SKM-1 treated with dmso at 0.1 percent for 144 hours (cell line): ENCODE results near the gene HBQ1.
"Not testable (repeated sequence)": the region's sequence is repeated elsewhere in the genome, so short reads cannot be mapped to it uniquely, and the experiment has no call there.

Source experiments
- DNase-seq: peaks from one replicate; lab custom pipeline; 2025; ENCODE audit not compliant: unreplicated experiment; lab: John Stamatoyannopoulos, UW

Gene HBQ1

DNA sequence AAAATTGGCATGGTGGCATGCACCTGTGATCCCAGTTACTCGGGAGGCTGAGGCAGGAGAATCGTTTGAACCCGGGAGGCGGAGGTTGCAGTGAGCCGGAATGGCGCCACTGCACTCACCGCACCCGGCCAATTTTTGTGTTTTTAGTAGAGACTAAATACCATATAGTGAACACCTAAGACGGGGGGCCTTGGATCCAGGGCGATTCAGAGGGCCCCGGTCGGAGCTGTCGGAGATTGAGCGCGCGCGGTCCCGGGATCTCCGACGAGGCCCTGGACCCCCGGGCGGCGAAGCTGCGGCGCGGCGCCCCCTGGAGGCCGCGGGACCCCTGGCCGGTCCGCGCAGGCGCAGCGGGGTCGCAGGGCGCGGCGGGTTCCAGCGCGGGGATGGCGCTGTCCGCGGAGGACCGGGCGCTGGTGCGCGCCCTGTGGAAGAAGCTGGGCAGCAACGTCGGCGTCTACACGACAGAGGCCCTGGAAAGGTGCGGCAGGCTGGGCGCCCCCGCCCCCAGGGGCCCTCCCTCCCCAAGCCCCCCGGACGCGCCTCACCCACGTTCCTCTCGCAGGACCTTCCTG, at the start of gene HBQ1:
Gene HBQ1, plus strand, starts transcription at position 359 of the 575 bp plus-strand sequence. Its CDS starts 28 bp downstream, at position 387.
- no peak for DNase-seq

DNA sequence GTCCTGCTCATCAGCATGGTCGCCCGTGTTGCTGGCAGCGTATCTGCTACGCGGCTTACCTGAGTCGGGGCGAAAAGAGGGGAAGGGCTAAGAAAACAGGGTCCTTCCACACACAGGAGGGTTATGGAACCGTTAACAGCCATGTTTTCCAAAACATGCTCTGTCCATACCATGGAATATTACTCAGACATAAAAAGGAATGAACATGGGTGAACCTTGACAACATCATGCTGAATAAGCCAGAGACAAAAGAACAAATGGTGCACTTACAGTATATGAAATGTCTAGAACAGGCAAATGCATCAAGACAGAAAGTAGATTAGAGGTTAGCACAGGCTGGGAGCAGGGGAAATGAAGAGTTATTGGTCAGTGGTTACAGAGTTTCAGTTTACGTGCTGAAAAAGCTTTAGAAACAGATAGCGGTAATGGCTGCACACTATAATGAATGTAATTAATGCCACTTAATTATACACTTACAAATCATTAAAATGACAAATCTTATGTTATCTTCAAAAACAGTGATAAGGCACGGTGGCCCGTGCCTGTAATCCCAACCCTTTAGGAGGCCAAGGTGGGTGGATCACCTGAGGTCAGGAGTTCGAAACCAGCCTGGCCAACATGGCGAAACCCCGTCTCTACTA, 49.6 kb upstream of the HBQ1 start:
- DNase-seq = no peak

DNA sequence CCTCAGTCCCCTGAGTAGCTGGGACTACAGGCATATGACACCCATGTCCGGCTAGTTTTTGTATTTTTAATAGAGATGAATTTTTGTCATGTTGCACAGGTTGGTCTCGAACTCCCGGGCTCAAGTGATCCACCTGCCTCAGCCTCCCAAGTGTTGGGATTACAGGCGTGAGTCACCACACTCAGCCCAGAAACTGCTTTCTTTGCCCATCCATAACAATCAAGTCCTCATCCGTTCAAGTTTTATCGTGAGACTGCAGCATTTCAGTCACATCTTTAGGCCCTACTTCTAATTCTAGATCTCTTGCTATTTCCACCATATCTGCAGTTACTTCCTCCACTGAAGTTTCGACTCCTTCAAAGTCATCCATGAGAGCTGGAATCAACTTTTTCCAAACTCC, 48.1 kb upstream of the HBQ1 start:
- no peak for DNase-seq

DNA sequence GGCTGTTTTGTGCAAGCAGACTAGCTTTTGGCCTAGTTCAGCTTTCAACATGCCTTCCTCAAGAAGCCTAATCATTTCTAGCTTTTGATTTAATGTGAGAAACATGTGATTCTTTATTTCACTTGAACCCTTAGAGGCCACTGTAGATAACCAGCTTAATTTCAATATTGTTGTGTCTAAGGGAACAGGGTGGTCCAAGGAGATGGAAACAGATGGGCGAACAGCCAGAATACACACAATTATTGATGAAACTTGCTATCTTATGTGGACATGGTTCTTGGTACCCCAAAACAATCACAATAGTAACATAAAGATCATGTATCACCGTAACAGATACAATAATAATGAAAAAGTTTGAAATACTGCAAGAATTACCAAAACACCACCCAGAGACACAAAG, 46.5 kb upstream of the HBQ1 start:
- no peak for DNase-seq

DNA sequence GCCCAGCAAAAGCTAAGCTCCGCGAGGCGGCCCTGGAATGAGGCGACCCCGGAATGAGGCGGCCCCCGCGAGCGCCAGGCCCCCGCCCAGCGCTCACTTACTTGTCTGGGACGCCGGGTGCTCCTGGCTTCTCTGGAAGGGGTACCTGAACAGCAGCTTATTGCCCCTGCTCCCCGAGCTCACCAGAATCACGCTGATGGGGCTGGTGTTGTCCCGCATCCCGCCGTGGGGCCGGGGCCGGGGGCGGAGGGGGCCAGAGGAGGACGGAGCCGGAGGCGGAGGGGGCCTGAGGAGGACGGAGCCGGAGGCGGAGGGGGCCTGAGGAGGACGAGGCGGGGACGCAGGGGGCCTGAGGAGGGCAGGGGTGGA, 42.2 kb upstream of the HBQ1 start:
- no peak for DNase-seq

DNA sequence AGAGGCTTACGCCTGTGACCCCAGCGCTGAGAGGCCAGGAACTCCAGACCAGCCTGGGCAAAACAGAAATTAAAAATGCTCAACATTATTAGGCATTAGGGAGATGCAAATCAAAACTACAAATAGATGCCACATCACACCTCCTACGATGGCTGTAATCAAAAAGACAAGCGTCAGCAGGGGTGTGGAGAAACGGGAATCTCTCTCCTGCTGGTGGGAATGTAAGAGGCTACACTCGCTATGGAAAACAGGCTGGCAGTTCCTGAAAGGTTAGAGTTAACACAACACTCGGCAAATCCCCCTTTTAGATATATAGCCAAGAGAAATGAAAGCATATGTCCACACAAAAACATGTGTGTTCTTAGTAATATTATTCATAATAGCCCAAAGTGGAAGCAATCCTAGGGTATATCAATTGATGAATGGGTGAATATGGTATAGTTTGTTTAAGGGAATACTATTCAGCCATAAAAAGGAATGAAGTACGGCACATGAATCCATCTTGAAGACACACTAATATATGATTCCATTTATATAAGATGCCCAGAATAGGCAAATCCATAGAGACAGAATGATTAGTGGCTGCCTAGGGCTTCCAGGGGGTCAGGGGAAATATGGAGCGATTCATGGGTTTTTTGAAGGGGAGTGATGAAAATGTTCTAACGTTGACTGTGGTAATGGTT, 39.9 kb upstream of the HBQ1 start:
- DNase-seq = no peak

DNA sequence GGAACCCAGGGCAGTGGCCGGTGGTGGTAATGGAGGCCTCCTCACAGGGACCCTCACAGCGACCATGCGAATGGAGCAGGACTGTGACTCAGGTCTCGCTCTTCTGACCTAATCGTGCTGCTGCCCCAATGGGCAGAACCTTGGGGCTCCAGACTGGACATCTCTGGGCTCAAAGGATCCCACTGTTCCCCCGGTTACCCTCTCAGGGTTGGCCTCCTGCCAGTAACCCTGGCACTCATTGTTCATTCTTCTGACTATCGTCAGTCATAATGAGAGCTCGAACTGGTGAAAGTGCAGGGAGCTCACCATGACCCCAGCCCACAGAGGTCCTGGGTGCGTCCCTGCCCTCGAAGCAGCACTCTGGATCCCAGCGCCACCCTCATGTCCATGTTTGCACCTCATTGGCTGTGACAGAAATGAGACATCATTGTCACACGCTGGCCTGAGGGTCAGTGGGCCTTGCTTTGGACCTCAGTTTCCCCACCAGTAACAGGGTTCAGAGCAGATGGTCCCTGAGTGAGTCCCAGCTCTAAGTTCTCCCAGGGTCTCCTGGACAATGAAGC, 37.8 kb upstream of the HBQ1 start:
- DNase-seq = no peak

DNA sequence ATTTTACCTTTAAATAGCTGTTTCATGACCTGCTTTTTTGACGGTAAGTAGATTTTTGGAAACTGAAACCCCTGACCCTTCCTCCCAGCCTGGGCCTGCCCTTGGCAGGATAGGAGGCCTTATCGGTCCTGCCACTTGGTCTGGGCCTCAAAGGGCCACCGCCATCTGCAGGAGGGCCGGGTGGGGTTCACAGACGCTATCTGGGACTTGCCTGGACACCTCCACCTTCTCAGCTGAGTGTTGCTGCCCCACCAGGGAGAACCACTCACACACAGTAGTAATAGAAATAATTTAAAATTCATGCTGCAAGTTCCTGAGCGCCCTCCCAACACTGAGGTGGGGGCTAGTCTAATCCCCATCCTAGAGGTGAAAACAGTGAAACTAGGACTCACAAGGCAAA, 37.2 kb upstream of the HBQ1 start:
- no peak for DNase-seq

DNA sequence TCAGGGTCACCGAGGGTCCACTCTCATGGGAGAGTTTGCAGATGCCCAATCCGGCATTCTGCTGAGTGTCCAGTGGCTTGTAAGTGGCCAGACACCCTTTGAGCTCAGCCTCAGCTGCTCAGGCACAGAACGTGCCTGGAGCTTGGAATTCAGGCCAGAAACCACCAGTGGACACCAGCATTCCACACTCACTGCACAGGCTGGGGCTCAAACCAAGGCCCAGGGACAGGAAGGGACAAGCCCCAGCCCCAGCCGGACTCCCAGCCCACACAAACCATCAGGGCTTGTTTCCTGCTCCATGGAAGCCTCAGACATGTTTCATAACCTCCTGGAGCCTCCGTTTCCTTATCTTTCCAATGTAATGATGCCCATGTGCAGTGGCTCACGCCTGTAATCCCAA, 36.8 kb upstream of the HBQ1 start:
- no peak for DNase-seq

DNA sequence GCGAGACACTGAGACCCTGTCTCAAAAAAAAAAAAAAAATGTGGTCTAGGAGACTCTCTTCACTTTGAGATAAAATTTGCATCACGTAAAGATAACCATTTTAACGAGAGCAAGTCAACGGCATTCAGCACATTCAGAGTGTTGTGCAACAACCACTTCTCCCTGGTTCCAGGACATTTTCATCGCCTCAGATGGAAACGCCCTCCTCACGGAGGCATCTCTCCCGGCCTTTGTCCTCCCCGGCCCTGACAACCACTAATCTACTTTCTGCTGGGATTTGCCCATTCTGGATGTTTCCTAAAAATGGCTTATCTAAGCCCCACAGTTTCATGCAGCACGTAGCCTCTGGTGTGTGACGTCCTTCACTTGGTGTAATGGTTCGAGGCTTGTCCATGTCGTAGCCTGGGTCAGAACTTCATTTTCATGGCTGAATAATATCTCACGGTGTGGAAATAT, 35.4 kb upstream of the HBQ1 start:
- DNase-seq = no peak

DNA sequence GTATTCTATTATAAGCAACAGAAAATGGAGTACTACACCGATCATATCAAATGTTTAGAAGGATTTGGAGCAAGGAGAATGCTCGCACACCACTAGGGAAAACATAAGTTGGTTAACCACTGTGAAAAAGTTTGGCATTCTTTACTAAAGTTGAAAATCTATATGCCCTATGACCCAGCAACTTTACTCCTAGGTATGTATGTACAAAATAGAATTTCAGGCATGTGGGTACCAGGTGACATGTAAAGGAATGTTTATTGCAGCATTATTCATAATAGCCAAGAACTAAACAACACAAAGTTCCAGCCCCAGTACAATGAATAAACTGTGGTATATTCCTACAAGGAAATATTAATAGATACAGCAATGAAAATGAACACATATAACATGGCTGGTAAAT, 33.6 kb upstream of the HBQ1 start:
- DNase-seq = no peak

DNA sequence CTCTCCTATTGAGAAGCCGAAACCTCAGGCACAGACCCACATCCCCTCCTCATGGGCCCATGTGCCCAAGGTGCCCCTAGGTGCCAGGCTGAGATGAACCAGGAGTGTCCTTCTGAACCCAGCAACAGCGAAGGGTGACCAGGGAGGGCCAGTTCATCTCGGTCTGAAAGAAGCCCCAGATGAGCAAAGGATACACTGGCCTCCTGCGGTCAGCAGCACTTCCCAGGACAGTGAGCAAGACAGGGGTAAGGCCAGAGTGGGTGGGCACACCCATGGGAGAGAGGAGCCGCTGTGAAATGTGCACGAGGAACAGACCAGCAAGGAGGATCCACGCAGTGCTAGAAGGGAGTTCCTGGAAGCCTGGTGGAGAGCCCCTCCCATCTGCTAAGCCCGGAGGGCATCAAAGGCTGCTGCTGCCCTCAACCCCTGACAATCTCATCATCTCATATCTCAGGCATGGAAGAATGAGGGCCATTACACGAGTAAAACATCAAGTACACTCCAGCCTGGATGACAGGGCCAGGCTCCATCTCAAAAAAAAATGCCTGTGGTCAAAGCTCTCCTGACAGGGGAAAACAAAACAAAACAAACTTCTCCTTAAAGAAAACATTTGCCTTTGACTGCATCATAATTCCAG, 31.1 kb upstream of the HBQ1 start:
- DNase-seq = no peak

DNA sequence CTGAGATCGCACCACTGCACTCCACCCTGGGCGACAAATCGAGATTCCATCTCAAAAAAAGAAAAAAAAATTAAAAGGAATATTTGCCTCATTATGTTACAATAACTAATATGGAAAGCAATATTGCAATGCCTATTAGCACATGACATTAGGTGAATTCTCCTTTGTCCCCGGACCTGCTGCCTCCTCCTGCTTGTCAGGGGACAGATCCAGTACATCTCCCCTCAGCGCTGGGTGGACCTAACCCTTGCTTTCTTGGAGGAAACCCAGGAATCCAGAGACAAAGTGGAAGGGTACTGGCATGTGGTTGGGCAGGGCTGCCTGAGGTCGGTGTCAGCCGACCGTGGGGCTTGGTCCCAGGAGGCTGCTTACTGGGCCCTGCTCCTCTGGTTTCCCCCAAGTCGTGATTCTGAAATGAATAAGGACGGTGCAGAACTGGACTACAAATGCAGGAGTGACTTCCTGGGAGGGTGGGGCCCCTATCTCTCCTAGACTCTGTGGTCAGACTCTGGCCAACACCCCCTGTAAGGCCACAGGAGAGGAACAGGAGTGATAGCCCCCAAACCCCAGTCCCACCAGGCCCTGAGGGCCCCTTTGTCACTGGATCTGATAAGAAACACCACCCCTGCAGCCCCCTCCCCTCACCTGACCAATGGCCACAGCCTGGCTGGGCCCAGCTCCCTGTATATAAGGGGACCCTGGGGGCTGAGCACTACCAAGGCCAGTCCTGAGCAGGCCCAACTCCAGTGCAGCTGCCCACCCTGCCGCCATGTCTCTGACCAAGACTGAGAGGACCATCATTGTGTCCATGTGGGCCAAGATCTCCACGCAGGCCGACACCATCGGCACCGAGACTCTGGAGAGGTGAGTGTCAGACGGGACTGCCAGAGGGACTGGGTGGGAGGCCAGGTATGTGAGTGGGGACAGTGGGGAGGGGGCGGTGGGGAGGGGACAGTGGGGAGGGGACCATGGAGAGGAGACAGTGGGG, 27.8 kb upstream of the HBQ1 start, which contains the start of gene HBZ:
Gene HBZ, plus strand, starts transcription at position 504 of the 988 bp plus-strand sequence. Its CDS starts 266 bp downstream, at position 770.
- DNase-seq = no peak

DNA sequence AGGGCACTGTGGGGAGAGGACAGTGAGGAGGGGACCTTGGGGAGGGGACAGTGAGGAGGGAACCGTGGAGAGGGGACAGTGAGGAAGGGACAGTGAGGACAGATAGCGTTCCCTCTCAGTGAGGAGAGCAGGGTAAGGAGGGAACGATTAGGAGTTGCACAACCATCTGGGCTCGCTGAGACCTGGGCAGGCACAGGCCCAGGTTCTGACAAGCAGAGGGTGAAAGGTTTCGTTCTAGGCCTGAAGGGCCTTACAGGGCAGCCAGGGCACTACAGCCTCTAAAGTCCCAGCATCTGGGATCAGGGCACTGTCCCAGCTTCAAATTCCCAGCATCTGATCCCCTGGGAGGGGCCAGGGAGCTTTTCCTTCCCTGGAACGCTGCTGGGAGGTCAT, 27.1 kb upstream of the HBQ1 start:
- DNase-seq = not testable (repeated sequence)

DNA sequence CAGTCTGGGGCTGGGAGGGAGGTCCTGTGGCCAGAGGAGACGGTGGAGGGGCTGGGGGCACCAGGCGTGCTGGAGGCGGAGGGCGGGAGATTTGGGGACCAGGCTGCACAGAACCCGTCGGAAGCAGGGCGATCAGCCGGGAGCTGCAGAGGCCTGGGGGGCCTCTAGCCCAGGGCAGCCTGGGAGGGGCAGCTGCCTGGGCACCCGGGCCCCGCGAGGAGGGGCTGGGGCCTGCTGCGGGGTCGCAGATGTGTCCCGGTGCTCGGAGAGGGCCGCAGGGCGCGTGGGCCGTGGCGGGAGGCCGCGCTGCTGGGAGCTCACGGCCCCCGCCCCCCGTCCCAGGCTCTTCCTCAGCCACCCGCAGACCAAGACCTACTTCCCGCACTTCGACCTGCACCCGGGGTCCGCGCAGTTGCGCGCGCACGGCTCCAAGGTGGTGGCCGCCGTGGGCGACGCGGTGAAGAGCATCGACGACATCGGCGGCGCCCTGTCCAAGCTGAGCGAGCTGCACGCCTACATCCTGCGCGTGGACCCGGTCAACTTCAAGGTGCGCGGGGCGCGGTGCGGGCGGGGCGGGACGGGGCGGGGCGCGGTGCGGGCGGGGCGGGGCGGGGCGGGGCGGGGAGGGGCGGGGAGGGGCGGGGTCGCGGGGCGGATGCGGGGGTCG, 26.6 kb upstream of the HBQ1 start:
- DNase-seq = not testable (repeated sequence)

DNA sequence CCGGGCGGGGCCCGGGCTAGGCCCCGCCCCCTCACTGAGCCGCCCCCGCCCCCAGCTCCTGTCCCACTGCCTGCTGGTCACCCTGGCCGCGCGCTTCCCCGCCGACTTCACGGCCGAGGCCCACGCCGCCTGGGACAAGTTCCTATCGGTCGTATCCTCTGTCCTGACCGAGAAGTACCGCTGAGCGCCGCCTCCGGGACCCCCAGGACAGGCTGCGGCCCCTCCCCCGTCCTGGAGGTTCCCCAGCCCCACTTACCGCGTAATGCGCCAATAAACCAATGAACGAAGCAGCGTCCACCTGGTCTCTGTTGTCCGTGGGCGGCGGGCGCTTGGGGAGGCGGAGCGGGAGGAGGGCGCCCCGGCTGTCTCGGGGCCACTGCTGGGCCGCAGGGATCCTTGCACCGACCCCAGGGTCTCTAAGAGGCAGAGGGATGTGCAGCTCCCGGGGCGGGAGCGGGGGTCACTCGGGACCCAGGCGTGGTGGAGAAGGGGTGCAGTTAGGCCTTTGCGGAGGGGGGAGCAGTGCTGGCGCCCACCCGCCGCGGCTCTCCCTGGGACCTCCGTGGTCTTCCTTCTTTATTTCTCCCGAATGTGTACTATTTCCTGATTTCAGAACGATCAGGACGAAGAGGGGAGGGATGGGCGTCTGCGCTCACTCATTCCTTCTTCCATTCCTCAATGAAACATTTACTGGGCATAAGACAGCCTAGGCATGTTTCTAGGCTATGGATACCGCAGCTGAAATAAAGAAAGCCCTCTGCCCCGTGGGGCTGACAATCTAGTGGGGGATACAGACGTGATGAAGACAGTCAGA, 25.8 kb upstream of the HBQ1 start:
- DNase-seq = no peak

DNA sequence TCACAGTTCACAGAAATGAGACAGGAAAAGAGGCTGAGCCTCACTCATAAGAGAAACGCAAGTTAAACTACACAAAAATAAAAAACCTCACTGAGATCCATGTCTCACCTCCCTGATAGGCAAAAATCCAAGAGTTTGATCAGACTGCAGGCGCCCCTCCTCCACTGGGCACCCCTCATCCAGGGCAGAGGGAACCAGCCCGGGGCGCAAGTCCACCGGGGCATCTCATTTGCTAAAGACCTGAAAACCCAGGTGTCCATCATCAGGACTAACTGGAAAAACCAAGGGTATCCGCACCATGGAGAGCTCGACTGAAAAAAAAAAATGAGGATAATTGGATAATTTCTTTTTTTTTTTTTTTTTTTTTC, 25.2 kb upstream of the HBQ1 start:
- no peak for DNase-seq

DNA sequence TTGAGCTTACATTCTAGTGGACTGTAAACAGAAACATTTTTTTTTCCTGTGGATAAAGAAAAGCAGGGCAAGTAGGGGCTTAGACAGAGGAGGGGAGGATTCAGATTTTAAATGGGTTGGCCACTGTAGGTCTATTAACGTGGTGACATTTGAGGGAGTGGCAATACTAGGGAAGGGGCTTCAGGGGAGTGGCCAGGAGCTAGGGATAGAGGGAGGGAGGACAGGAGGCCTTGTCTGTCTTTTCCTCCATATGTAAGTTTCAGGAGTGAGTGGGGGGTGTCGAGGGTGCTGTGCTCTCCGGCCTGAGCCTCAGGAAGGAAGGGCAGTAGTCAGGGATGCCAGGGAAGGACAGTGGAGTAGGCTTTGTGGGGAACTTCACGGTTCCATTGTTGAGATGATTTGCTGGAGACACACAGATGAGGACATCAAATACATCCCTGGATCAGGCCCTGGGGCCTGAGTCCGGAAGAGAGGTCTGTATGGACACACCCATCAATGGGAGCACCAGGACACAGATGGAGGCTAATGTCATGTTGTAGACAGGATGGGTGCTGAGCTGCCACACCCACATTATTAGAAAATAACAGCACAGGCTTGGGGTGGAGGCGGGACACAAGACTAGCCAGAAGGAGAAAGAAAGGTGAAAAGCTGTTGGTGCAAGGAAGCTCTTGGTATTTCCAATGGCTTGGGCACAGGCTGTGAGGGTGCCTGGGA, 21.0 kb upstream of the HBQ1 start:
- DNase-seq = no peak
